ENCODE data around the gene KCNIP3.

DNA sequence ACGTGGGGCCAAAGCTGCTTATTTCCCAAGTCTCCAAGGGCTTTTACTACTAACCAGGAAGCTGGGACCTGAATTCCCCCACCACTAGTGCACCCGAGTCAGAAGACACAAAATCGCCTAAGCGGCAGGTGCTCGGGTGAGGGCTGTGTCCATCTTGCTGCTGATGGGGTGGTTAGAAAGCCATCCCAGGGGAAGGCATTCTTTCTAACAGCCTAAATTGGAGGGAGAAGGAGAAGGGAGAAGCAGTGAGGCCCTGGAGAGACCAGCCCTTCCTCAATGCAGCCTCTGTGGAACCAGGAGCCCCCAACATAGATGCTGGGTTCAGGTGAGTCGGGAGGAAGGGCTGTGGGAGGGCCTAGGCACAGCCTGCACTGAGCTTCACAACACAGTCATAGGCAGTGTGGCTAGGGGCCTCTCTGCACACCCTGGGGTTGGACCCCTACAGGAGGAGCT, 24.8 kb upstream of the KCNIP3 start:
- TF ChIP-seq CTCF (conservative IDR thresholded peaks at IDR 0.05) (no peak), EZH2 (IDR thresholded peaks at IDR 0.05; ENCODE audit: low read depth) (no peak)
